CD4-positive, alpha-beta T cell treated with Interleukin-12 subunit alpha and Interleukin-12 subunit beta, for 1 hour (primary cell): Measurements from ENCODE around the gene MELTF.

ENCODE experiments used
- DNase-seq: peaks from one replicate; pipeline ENCODE4 v3.0.0-alpha.2; 2020

MELTF gene

GRCh38 chr3:197008436-197009209 lies 21.0 kb downstream of the MELTF start:
- no peak for DNase-seq

GRCh38 chr3:197007953-197008352 lies 21.7 kb downstream of the MELTF start:
- no peak for DNase-seq

DNA sequence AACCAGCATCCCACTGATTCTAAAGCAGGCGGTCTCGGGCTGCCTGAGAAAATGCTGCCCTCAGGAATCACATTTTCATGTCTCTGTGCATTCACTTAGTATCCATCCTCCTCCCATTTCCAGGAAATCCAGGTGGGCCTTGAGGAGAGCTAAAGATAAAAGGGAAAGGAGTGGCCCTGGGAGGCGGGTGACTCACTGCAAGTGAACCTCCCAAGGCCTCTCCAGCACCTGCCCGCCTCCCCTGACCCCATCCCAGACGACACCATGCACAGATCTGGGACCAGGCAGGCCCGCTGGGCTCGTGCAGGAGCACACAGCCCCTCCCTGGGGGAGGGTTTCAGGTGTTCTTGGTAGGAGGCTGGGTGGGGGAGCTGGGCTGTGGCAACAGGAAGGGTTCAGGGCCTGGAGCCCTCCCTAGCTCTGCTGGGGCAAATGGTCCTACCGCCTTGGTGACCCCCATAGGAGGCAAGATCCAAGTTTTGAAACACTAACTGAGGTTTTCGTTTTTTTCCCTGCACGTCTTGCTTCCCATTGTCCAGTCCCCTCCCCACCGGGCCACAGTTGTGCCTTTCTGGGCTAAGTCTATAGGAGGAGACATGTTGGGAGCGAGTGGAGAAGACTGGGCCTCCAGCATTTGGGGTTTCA lies 22.2 kb downstream of the MELTF start:
- no peak for DNase-seq

DNA sequence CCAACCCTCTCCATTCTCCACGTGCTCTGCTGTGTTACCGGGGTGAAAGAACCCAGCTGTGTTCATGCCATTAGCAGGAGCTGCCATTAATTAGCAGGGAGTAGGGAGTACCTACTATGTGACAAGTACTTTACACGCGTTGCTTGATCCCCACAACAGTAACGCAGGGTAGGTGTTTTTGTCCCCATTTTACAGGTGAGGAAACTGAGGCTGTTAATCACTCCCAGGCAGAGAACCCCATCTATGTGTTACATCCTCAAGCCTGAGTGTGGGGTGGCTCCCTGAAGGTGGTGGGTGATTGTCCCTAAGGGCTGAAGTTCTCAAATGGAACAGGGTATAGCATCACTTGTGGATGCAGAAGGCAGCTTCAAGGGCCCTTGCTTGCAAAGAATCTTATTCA lies 22.8 kb downstream of the MELTF start:
- DNase-seq = no peak

GRCh38 chr3:197006446-197006845 lies 23.2 kb downstream of the MELTF start:
- DNase-seq = no peak

DNA sequence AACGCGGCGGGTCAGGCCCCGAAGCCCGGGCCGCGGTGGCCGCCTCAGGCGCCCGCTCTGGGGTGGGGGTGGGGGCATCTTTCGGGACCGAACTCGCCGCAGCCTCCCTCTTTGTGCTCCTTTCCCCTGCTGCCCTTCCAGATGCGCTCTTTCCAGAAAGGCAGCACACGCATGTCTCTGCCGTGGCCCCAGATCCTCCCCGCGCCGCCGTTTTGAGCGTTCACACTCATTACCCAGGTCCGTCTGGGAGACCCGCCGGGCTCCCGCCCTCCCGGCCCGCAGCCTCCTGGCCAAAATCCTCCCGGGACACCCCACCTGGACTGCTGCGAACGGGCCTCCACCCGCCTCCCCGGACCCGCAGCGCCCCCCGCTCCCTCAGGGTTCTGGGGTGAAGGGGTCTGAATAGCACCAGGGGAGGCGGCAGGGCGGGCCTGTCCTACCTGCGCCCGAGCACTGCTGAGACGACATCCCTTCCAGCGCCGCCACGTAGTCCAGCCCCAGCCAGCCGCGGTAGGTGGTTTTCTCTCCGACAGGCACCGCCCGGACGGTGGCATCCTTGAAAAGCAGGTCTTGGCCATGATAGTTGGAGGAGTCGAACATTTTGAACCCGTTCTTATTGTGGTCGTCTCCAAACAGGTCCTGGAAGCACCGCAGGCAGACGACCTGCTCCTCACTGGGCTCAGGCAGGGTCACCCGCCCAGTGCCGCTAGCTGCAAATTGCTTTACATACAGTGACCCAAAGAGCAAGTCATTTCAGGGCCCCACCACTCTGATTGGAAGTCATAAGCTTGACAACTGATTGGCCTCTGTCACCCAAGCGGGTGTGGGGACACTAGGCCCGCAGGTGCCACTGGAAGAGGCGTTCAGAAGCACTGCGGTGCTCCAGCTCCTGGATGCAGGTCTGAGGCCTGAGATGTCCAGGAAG lies 25.9 kb downstream of the MELTF start:
- DNase-seq = peak; percentile 17

GRCh38 chr3:197002701-197003454 lies 26.7 kb downstream of the MELTF start:
- DNase-seq = peak; percentile 87

DNA sequence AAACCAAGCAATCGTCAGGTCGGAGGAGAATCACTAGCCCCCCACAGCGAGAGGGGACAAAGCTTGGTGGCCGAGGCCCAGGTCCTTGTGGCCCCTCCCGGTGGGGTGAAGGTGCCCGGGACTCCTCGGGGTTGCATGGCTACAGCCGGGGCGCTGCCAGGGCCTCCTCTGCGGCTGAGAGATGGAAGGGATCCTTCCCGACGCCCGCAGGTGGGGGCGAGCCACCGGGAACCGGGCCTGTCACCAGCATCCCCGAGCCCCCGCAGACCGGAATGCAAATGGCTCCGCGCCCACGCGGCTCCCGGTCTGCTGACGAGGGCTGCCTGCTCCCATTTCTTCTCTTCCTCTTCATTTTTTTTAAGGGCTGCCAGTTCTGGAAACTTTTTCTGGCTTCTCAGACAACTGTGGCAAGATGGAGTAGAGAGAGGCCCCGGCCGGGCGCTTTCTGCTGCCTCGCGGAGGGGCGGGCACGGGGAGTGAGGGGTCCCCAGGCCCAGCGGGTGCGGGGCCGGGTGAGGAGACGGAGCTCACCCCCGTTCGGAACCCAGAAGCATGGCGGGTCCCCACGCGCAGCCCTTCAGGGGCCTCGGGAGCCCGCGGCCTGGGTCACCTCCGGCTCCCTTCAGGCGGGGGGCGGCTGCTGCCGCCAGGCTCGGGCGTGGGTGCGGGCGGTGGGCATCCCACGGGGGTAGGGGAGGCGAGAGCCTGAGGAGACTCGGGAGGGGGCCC lies 27.5 kb downstream of the MELTF start:
- DNase-seq = no peak

GRCh38 chr3:197001106-197001971 lies 28.3 kb downstream of the MELTF start:
- DNase-seq = no peak

DNA sequence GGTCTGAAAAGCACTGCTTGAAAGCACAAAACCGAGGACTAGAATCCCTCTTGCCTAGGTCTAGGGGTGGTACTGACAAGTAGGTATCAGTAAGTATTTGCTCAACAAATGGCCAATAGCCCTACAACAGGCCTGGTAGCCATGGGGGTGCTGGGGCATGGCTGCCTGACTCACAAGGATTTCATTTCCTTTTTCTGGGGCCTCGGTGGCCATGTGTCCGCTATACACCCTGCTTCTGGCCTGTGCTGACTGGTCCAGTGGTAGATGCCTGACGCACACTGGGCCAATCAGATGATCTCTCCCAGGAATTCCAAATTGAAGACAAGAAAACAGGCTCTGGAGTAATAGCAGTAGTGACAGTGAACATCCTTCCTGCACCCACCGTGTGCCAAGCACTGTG lies 29.4 kb downstream of the MELTF start:
- no peak for DNase-seq

- DNase-seq = no peak
Observed at GRCh38 chr3:196998966-196999760, 30.5 kb downstream of the MELTF start.

DNA sequence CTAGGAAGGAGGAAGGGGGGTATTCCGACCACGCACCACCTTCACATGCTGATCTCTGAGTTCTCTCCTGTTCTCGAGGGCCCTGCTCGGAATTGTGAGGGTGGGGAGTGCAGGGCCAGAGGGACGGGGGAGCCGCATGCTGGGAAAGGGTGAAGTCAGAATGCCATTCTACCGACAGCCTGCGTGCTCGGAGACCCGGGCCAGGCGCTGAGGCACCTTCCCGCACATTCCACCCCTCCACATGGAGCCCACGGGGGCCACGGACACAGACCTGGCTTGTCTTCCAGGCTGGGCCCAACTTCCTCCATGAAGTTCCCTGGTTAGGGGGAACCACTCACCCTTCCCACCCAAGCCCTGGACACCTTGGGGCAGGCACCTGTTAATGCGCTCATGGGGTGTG lies 32.3 kb downstream of the MELTF start:
- no peak for DNase-seq

DNA sequence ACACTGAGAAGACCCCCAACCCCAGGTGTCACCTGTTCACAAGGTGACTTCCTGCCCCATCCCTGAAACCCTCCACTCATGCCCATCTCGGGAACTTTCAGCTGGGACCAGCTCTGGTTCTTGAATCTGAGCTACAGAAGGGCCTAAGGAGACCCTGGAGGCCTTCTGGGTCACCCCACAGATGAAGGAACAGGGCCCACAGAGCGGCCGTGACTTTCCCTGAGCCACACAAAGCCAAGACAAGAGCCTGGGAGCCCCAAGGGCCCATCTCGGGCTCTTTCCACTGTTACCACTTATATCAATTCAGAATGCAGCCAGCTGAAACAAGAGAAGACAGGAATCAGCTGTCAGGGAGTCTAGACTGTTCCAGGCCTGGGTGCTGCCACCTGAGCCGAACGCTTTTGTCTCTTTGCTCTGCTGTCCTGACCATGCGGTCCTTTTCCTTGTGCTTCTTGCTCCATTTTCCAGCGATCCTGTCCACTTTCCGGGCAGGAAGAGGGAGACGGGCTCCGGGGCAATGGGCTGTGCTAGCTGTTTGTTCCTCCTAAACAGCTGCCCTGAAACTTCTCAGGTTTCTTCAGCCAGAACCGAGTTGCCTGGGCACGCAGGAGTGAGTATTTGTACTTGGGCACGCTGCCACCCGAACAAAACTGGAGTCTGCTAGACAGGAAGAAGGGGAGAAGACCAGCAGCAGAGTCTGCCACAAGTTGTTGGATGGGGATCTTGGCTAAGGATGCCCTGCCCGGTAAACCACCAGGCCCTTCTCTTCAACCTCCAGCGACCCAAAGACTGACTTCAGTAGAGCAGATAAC lies 33.0 kb downstream of the MELTF start:
- DNase-seq = no peak

GRCh38 chr3:196995646-196996355 lies 33.8 kb downstream of the MELTF start:
- DNase-seq = no peak

GRCh38 chr3:196995027-196995426 lies 34.6 kb downstream of the MELTF start:
- DNase-seq = no peak

DNA sequence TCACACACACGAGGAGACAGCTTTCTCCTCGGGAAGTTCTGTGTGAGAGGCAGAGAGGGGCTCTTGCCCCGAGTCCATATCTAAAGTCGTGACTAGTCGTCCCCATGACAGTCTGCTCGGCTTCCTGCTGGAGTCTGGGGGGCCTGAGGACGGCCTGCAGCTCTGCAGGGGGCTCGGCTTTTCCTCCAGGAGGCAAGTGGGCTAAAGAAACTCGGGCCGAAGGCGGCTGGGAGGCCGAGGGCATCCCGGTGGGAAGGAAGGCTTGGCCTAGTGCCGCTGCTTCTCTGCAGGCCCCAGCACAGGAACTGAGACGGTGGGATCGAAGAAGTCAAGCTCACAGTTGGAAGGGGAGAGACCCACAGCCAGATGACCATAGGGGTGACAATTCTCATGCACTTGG lies 35.6 kb downstream of the MELTF start:
- no peak for DNase-seq

GRCh38 chr3:196992461-196993065 lies 37.1 kb downstream of the MELTF start:
- DNase-seq = no peak
